HUDEP-2 (cell line): Measurements from ENCODE around the gene PIP4K2C.
A peak's percentile ranks its signal among the peaks of the same experiment; 100 is the strongest.

Experiments used
- DNase-seq, 76 experiments: peaks; one replicate each; lab custom pipeline; 2025; ENCODE audit not compliant: unreplicated experiment in 76 of 76; lab: John Stamatoyannopoulos, UW

The PIP4K2C gene

DNA sequence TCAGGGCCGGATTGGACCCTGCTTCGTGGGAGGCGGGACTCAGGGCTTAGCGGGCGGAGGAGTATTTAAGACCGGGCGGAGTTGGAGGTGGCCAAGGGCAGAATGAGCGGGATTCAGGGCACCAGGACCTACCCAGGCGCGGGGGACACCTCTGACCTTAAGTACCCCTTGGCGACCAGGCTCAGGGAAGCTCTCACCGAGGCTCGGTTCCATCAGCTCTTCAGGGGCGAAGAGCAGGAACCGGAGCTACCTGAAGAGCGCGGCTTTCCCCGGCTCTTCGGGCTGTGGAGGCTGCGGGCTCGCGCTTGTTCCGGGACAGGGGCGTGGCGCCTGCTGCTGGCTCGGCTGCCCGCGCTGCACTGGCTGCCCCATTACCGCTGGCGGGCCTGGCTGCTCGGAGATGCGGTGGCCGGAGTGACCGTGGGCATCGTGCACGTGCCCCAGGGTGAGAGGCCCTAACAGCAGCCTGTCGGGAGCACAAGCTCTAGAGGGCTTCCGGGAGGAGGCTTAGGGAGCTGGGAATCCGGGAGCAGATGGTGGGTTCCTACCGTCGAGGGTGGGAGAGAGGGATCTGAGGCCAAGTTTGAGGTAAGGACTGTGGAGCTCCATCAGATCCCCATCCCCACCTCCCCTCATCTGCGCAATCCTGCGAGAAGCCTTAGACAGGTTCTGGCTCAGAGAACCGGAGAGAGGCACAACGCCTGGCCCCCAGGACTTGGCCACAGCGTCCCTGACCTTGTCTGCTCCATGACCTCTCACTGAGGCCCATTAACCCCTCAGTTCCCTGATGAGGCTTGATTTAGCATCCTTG lies 28.6 kb downstream of the PIP4K2C start:
- DNase-seq = peak in 4 of 76 experiments; percentile 10 to 45 (median 14)

DNA sequence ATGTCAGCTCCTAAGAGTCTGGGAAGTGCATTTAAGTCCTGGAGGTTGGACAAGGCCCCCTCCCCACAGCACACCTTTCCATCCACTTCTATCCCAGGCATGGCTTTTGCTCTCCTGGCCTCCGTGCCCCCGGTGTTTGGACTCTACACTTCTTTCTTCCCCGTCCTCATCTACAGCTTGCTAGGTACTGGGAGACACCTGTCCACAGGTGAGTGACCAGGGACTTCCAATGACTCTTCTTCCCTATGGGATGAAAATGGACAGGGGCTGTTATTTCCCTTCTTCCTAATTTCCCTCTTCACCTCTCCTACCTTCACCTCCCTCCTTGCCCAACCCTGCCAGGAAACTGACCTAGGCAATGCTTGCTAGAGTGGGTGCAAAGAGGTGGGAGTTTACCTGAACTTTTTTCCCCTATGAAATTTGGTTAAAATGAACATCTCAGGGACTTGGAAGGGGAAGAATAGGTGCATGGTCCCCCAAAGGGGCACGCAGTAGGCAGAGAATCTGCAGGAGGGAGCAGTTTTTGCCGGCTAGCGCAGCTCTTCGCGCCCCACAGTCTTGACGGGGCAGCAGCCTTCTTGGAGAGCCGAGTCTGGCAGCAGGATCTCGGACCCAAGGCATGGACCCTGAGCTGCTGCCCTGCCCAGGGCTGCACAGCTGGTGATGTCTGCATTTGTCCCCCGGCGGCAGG lies 29.4 kb downstream of the PIP4K2C start:
- DNase-seq = no peak

DNA sequence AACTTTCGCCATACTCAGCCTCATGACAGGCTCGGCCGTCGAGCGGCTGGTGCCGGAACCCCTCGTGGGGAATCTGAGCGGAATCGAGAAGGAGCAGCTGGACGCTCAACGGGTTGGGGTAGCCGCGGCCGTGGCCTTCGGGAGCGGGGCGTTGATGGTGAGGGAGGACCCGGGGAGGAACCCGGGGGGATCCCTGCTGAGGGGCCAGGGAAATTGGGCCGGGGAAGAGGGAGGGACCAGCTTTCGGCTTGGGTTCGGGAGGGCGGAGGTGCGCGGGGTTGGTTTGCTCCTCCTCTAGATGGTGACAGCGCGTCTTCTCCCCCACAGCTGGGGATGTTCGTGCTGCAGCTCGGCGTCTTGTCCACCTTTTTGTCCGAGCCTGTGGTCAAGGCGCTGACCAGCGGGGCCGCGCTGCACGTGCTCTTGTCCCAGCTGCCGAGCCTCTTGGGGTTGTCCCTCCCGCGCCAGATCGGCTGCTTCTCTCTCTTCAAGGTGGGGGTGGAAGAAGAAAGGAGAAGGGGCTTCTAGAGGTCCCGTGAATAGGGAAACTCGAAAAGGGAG lies 30.0 kb downstream of the PIP4K2C start:
- peak in 2 of 76 experiments; percentile 18 to 31 for DNase-seq

DNA sequence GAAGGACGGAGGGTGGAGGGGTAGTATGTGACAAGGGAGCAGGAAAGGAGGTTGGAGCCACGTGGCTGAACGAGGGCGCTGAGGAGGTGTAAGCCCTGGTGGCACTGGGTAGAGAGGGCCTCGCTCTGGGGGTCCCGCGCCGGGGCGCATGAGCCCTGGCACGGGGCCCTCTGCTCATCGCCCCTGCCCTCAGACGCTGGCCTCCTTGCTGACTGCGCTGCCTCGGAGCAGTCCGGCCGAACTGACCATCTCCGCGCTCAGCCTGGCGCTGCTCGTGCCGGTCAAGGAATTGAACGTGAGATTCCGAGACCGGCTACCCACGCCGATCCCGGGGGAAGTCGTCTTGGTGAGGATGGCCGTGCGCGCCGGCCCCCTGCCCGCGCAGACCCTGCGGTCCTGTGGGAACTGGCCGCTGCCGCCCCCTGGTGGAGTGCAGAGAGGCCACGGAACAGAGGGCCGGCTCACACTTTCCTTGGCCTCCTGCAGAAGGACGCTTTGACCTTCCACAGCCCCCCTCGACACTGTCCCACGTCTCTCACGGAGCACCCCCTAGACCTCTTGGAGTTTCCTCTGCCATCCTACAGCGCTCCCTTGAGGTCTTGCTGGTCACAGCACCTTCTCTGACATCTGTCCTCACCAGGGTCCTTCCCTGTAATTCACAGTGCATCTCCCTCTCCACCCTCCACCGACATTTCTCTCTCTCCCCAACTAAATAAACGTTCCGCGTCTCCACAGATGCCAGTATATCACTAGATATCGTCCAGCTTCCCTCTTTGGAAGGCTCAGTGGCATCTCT lies 30.7 kb downstream of the PIP4K2C start:
- peak in 41 of 76 experiments; percentile 6 to 58 (median 22) for DNase-seq

GRCh38 chr12:57622293-57623245 lies 31.6 kb downstream of the PIP4K2C start:
- peak in 3 of 76 experiments; percentile 3 to 21 (median 4) for DNase-seq

GRCh38 chr12:57623385-57623784 lies 32.4 kb downstream of the PIP4K2C start:
- DNase-seq = no peak

DNA sequence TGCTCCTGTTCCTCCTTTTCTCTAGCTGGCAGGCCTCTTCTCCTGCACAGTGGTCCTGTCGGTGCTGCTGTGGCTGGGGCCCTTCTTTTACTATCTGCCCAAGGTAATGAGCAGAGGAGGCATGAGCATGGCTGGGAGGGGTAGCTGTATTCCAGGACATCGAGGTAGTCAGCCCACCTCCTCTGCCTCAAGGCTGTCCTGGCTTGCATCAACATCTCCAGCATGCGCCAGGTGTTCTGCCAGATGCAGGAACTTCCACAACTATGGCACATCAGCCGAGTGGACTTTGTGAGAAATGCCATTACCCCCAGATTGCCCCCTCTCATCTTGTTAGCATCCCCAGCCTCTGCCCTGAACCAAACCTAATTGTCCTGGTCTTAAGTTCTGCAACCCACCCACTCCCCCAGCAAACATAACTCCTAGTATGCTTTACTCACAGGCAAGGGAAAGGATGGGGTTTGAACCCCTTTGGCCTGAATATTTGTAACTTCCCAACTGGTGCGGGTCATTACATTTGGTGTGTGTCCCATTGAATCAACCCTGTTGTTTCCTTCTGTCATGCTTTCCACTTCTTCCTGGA lies 32.9 kb downstream of the PIP4K2C start:
- DNase-seq = no peak

GRCh38 chr12:57624441-57625220 lies 33.6 kb downstream of the PIP4K2C start:
- DNase-seq = no peak

DNA sequence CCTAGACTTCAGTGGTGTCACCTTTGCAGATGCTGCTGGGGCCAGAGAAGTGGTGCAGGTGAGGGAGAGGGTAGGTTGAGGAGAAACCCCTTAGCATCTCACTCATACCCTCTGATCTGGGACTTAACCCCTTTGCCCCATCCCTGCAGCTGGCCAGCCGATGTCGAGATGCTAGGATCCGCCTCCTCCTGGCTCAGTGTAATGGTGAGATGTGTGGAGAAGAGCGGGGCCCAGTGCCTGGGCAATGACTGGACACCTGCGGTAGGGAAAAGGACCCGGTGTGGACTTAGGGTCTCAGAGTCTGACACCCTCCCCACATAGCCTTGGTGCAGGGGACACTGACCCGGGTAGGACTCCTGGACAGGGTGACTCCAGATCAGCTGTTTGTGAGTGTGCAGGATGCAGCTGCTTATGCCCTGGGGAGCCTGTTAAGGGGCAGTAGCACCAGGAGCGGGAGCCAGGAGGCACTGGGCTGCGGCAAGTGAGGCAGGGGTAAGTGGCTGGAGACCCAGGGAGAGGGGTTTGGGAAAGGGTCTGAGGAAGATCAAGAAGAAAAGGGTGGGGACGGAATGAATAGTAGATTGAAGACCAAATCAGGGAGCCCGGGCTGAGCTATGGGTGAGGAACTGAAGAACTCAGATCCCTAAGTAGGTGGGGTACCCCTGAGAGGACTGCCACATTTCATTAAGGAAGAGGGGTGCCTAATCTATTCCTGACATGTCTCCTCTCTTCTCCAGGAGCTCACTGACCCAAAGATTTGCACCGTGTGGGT lies 34.5 kb downstream of the PIP4K2C start:
- DNase-seq = no peak

DNA sequence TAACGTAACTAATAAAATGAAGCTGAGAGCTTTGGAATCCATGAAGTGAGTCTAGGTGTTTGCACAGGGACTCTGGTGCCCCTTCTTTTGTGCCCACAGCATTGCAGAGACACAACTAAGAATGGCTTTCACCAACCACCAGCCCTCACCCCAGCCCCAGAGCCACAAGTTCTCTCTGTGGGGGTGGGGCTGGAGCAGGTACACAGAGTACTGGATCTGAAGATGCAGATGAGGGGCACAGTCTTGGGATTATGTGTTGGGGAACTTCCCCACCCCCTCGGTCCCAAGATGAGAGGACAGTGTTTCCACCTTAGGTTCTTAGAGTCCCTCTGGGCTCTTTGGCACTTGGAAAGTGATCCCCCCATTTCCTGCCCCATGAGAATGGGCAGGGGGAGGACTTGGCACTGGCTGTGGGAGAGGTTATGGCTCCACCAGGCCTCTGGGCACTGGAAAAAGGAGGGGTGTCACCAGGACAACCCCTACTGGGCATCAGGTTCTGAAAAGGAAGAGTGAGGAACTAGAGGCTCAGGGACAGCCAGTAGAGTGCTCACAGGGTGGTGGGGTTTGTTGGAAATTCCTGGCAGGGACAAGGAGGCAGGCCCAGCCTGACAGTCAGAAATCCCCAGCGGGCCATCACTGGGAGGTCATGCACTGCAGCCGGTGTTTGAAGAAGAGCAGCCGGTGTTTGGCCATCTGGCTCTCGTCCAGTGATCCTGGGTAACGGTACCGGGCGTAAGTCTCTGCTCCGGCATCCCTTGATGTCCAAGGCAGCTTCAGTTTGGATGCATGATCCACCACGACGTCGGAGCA lies 35.3 kb downstream of the PIP4K2C start:
- DNase-seq = no peak

DNA sequence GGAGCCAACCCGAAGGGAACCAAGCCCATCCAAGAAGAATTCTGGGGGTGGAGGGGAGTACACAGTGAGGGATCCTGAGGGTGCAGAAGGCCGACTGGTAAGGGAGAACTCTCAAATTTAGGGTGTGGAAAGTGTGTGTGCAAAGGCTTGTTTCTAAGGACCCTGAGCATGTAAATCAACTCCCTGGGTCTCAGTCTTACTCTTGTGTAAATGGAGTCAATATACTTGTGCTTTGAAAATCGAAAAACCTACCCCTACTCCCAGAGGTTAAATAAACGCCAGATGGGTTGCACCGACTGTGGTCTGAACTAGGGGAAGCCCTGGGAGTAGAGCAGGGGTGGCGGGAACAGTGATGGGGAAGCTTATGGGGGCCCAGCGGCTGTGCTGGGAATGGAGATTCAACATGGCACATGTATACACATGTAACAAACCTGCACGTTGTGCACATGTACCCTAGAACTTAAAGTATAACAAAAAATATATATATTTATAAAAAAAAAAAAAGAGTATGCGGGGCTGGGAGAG lies 36.0 kb downstream of the PIP4K2C start:
- no peak for DNase-seq

DNA sequence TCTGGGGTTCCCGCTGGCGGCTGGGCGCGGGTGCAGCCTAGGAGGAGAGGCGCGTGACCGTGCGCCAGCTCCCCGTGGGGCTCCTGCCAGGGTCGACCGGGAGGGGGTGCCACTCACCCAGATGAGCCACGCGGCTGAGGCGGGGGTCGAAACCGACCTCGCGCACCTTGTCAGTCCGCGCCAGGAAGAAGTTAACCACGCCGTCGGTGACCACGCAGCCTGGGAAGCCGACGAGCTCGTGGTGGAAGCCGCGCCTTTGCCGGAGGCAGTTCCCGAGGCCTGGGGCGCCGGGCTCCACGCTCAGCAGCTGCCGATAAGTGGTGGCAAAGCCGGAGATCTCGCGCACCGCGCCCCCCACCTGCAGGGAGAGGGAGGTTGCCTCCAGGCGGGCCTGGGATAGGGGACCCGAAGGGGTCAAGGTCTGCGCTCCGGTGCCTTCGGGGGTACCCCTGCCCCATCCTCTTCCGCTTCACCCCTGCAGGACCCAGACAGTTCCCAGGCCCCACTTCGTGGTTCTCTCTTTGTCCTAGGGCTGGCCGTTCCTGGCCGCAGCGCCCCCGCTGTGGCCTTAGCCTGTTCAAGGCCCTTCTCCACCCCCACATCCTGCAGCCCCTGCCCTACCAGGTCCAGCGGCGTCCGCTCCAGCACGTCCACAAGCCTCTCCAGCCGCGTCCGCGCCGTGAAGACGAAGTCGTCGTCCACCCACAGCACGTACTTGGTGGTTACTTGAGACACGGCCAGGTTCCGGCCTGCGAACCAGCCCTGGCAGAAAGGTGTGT lies 36.7 kb downstream of the PIP4K2C start:
- no peak for DNase-seq

- no peak for DNase-seq
These were observed 37.5 kb downstream of the PIP4K2C start for GRCh38 chr12:57628280-57629191.

DNA sequence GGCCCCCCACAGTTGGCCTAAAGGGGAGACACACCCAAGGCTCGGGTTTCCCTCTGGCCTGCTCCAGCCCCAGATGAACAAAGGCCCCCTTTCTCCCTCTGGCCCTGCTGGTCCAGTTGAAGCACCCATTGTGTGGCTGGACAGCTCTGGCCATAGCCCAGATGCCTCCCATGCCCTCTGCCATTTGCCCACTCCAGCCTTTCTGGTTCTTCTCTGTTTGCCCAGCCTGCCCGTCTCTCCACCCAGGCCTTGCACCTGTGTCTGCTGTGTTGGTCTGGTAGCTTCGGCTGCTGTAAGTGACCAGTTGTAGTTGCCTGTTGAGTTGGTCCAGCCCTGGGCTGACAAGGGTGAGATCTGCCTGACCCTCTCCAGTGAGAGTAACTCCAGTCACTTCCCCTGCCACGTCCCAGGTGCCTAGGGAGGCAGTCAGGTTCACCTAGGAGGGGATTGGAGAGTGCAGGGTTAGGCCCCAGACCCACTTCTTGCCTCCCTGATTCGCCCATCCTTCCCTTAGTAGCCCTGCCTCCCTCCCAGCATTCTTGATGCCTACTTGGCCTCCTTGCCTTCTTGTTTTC lies 39.0 kb downstream of the PIP4K2C start:
- DNase-seq = no peak
